Osteoblast (primary cell): ENCODE data around the gene FGF12. TPM values are rescaled to one million over a fixed set of nuclear protein-coding genes. Genes with fewer than 3 reads are reported as not detected.

Experiments
- DNase-seq: peaks from one replicate; pipeline ENCODE4 v3.0.0; 2011; ENCODE audit warnings: low spot score, mixed read lengths; ENCODE audit not compliant: insufficient read length; ENCODE audit errors: missing footprints
- H2AFZ ChIP-seq: 2 replicates; pipeline ENCODE4 v1.6.0; 2011; ENCODE audit warnings: mild to moderate bottlenecking, low read length
- H3K27ac ChIP-seq: 2 replicates; pipeline ENCODE4 v1.5.1; 2011; ENCODE audit warnings: mild to moderate bottlenecking, low read depth, low read length, moderate library complexity
- H3K27me3 ChIP-seq: 2 replicates; pipeline ENCODE4 v1.6.0; 2012; ENCODE audit warnings: mild to moderate bottlenecking, control low read depth, inconsistent platforms, low read length, moderate library complexity; ENCODE audit not compliant: insufficient read depth
- H3K36me3 ChIP-seq: 2 replicates; pipeline ENCODE4 v1.5.1; 2011; ENCODE audit warnings: mild to moderate bottlenecking, low read length, control low read depth, moderate library complexity; ENCODE audit not compliant: insufficient read depth
- H3K4me1 ChIP-seq: 2 replicates; pipeline ENCODE4 v1.5.1; 2011; ENCODE audit warnings: mild to moderate bottlenecking, low read length, control low read depth, moderate library complexity; ENCODE audit not compliant: insufficient read depth
- H3K4me2 ChIP-seq: 2 replicates; pipeline ENCODE4 v1.6.0; 2011; ENCODE audit warnings: mild to moderate bottlenecking, low read length; ENCODE audit not compliant: insufficient read depth
- H3K4me3 ChIP-seq: fragments of 200-600 bp; sonication (generic); 3 replicates; pipeline ENCODE4 v1.5.1; 2012; ENCODE audit warnings: mild to moderate bottlenecking, low read length, inconsistent platforms; ENCODE audit not compliant: insufficient read depth
- H3K79me2 ChIP-seq: 2 replicates; pipeline ENCODE4 v1.6.0; 2012; ENCODE audit warnings: mild to moderate bottlenecking, low read length, control low read depth, inconsistent platforms; ENCODE audit not compliant: insufficient read depth
- H3K9me3 ChIP-seq: 2 replicates; pipeline ENCODE4 v1.5.1; 2011; ENCODE audit warnings: low read depth, low read length, control low read depth
- H4K20me1 ChIP-seq: 2 replicates; pipeline ENCODE4 v1.6.0; 2012; ENCODE audit warnings: mild to moderate bottlenecking, low read length, control low read depth; ENCODE audit not compliant: insufficient read depth
- CTCF ChIP-seq: IDR thresholded peaks from 2 replicates; pipeline ENCODE4 v1.5.1; 2011; ENCODE audit warnings: mild to moderate bottlenecking, low read depth, low read length, moderate library complexity; ENCODE audit errors: extremely low read depth
- total RNA-seq: library from RNA; depleted of rRNA; stranded (reverse); fragments of >200 nt; gene quantifications from 2 replicates; pipeline ENCODE4 v1.2.3, GENCODE V29; 2012

FGF12 gene
- total RNA-seq, 1 donor: not detected

- H3K4me3 ChIP-seq: no peak overlapping the region
- TF ChIP-seq CTCF: no peak
- no peaks in the 10 kb centered on the region for H3K4me1 ChIP-seq
- H3K4me2 ChIP-seq: no peak overlapping the region
- no peak overlapping the region for H2AFZ ChIP-seq
- H3K9me3 ChIP-seq: no peaks in the 10 kb centered on the region
- H3K27ac ChIP-seq: no peak overlapping the region
- H3K27me3 ChIP-seq: no peaks in the 10 kb centered on the region
- H4K20me1 ChIP-seq: no peaks in the 10 kb centered on the region
- H3K79me2 ChIP-seq: no peaks in the 10 kb centered on the region
- no peaks in the 10 kb centered on the region for H3K36me3 ChIP-seq
- no peak for DNase-seq
Measured at GRCh38 chr3:192326656-192327055, 400.7 kb downstream of the FGF12 start.

- TF ChIP-seq CTCF: no peak
- H4K20me1 ChIP-seq: no peaks in the 10 kb centered on the region
- H3K27me3 ChIP-seq: no peaks in the 10 kb centered on the region
- no peak overlapping the region for H2AFZ ChIP-seq
- H3K79me2 ChIP-seq: no peaks in the 10 kb centered on the region
- no peak overlapping the region for H3K4me2 ChIP-seq
- H3K4me3 ChIP-seq: no peak overlapping the region
- H3K27ac ChIP-seq: no peak overlapping the region
- H3K9me3 ChIP-seq: no peaks in the 10 kb centered on the region
- H3K36me3 ChIP-seq: no peaks in the 10 kb centered on the region
- DNase-seq: no peak
- no peaks in the 10 kb centered on the region for H3K4me1 ChIP-seq
Measured at GRCh38 chr3:192317564-192317963, 409.8 kb downstream of the FGF12 start.

- no peaks in the 10 kb centered on the region for H3K4me1 ChIP-seq
- TF ChIP-seq CTCF: no peak
- H3K27ac ChIP-seq: no peak overlapping the region
- DNase-seq: no peak
- no peaks in the 10 kb centered on the region for H4K20me1 ChIP-seq
- H3K4me2 ChIP-seq: no peak overlapping the region
- no peaks in the 10 kb centered on the region for H3K79me2 ChIP-seq
- no peaks in the 10 kb centered on the region for H3K27me3 ChIP-seq
- H3K9me3 ChIP-seq: no peaks in the 10 kb centered on the region
- H3K36me3 ChIP-seq: no peaks in the 10 kb centered on the region
- H2AFZ ChIP-seq: no peak overlapping the region
- H3K4me3 ChIP-seq: no peak overlapping the region
Measured at GRCh38 chr3:192313605-192314004, 413.7 kb downstream of the FGF12 start.

- Histone ChIP-seq H3K4me3 (no peak overlapping the region), H3K27ac (no peak overlapping the region), H3K27me3 (no peaks in the 10 kb centered on the region), H2AFZ (no peak overlapping the region), H3K79me2 (no peaks in the 10 kb centered on the region), H3K4me2 (no peak overlapping the region), H3K36me3 (no peaks in the 10 kb centered on the region), H3K4me1 (no peaks in the 10 kb centered on the region), H3K9me3 (no peaks in the 10 kb centered on the region), H4K20me1 (no peaks in the 10 kb centered on the region)
- no peak for DNase-seq
- TF ChIP-seq CTCF: no peak
Measured at GRCh38 chr3:192307631-192308030, 419.7 kb downstream of the FGF12 start.
